Activated naive CD4-positive, alpha-beta T cell treated with anti-CD3 and anti-CD28 coated beads, Interleukin-2, amount 50 U/mL, for 72 hours (primary cell): ENCODE measurements around the gene SRRM3. TPM values are rescaled to one million over a fixed set of nuclear protein-coding genes. Genes with fewer than 3 reads are reported as not detected.
"Not testable (repeated sequence)": the region's sequence is repeated elsewhere in the genome, so short reads cannot be mapped to it uniquely, and the experiment has no call there.

Experiments used
- ATAC-seq, 2 donors: fragments of 150-1000 bp; cut with Tn5 transposase; 2 replicates each; pipeline ENCODE4 v1.10.0; 2021; ENCODE audit warnings: mild to moderate bottlenecking in 2 of 2, moderate library complexity in 2 of 2
- DNase-seq, 2 donors: peaks; one replicate each; pipeline ENCODE4 v3.0.0; 2021 to 2022; ENCODE audit warnings: low spot score in 2 of 2
- H3K27ac Mint-ChIP-seq, 2 donors: one replicate each; pipeline ENCODE4 v1.8.0; 2022; ENCODE audit warnings: mild to moderate bottlenecking in 2 of 2, mixed read lengths in 2 of 2
- H3K36me3 Mint-ChIP-seq, 2 donors: one replicate each; pipeline ENCODE4 v1.8.0; 2022; ENCODE audit warnings: mixed read lengths in 2 of 2
- H3K9me3 Mint-ChIP-seq, 2 donors: one replicate each; pipeline ENCODE4 v1.8.0; 2022; ENCODE audit warnings: mixed read lengths in 2 of 2
- total RNA-seq, 2 donors: library from RNA; stranded (reverse); gene quantifications; one replicate each; pipeline ENCODE4 v1.2.3, GENCODE V29; 2022

SRRM3 gene
- total RNA-seq, 2 donors from 2014 or later = not detected

DNA sequence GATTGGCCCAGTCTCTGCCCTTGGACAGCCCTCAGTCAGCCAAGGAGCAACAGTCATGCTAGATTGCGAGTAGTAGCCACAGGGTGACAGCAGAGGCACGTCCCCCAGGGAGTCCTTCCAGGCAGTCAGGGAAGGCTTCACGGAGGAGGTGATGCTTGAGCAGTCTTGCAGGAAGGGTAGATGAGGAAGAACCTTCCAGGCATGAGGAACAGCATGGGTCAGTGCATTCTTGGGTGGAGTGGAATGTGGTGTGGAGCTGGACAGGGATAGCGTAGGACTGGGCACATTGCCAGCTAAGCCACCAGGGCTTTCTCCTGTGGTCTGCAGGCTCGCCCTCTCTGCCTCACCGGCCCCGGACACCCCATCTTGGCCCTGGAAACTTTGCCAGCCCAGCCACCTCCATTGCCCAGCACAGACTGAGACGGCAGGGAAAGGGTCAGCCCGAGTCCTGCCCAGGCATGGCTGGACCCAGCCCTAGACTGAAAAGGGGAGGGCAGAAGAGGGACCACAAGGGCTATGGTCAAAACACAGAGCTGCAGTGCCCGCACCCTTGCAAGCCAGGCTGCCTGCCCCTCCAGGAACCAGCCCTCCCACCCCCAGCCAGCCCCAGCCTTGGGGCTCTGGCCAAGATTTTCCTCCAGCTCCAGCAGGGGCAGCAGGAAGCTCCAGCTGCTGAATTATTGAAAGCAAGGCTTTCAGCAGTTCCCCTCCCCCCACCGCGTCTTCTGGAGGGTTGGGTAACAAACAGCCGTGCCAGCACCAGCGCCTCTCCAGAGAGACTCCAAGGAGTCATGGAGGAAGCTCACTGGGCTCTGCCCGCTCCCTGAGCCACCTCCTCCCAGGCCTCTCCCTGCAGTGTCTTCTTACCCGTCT lies 18.7 kb downstream of the SRRM3 start:
- DNase-seq = no peak
- Mint-ChIP-seq H3K27ac (no peak overlapping the region), H3K36me3 (no peaks in the 10 kb centered on the region), H3K9me3 (no peaks in the 10 kb centered on the region)
- ATAC-seq = no peak

DNA sequence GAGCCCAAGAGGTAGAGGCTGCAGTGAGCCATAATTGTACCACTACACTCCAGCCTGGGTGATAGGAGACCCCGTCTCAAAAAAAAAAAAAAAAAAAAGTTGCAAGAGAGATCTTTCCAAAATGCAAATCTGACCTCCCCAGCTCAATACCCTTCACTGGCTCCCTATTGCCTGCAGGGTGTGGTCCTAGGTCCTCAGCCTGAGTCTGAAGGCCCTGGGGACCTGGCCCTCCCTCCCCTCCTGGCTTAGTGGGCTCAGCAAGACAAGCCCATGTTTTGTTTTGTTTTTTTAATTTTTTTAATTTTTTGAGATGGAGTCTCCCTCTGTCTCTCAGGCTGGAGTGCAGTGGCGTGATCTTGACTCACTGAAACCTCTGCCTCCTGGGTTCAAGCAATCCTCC lies 20.6 kb downstream of the SRRM3 start:
- no peak for ATAC-seq
- DNase-seq = no peak
- H3K9me3 Mint-ChIP-seq = no peaks in the 10 kb centered on the region
- H3K36me3 Mint-ChIP-seq = no peaks in the 10 kb centered on the region
- H3K27ac Mint-ChIP-seq = no peak overlapping the region

DNA sequence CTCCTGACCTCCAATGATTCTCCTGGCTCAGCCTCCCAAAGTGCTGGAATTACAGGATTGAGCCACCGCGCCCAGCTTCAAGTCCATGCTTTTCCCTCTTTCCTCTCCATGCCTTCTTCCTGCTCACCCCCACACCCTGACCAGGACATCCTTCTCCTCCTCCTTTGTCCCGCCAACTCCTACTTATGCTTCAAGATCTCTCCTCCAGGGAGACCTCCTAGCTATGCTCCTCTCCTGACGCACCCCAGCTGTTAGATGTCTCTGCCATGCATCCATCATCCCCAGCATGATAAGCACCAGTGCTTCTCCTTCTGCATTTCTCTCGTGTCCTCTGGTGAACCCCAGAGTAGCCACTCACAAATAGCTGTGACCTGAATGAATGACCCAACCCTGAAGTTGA lies 21.1 kb downstream of the SRRM3 start:
- no peak for ATAC-seq
- DNase-seq = no peak
- Mint-ChIP-seq H3K27ac (no peak overlapping the region), H3K9me3 (no peaks in the 10 kb centered on the region), H3K36me3 (no peaks in the 10 kb centered on the region)

DNA sequence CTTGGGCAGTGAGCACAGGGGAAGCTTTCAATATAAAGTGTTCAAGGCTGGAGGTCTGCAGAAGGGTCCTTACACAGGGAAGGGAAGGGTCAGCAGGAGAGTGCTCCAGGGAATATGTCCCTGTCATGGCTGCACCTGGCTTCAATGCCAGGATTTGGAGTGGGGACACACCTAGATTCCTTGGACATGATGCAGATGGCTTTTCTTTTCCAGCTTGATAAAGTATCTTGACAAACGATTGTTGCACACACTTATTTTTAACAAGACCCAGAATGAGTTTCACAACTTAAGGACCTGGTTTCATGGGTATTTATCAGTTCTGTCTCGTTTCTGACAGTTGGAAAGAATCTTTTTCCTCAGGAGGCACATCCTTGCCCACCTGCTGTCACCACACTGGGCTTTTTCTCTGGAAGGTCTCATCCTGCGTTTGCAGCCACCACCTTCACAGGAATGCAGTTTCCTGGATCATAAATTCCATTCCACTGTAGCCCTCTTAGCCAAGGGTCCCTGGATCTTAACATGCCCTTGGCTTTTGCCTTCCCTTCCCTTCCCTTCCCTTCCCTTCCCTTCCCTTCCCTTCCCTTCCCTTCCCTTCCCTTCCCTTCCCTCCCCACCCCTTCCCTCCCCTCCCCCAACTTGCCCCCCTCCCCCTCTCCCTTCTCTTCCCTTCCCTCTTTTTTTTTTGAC lies 21.7 kb downstream of the SRRM3 start:
- DNase-seq (no peak), ATAC-seq (no peak)
- no peak overlapping the region for H3K27ac Mint-ChIP-seq
- H3K36me3 Mint-ChIP-seq = no peaks in the 10 kb centered on the region
- H3K9me3 Mint-ChIP-seq = no peaks in the 10 kb centered on the region

DNA sequence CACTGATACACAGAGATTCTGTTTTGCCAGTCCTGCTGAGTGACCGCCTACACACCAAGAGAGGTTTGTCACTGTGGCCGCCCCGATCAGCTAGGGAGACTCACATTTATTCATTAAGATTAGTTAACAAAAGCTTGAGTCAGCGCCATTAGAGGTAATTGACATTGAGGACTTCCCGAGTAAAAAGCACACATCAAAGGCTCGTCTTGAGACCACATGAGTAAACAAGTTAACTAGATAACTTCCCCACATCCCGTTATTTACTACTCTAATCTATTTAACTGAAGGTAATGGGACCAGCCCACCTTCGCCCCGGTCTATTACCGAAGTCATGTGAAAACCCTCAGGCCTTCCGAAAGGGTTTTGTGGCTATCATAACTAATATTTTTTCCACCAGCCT lies 23.0 kb downstream of the SRRM3 start:
- no peaks in the 10 kb centered on the region for H3K9me3 Mint-ChIP-seq
- no peaks in the 10 kb centered on the region for H3K36me3 Mint-ChIP-seq
- no peak overlapping the region for H3K27ac Mint-ChIP-seq
- no peak for DNase-seq
- ATAC-seq = no peak

DNA sequence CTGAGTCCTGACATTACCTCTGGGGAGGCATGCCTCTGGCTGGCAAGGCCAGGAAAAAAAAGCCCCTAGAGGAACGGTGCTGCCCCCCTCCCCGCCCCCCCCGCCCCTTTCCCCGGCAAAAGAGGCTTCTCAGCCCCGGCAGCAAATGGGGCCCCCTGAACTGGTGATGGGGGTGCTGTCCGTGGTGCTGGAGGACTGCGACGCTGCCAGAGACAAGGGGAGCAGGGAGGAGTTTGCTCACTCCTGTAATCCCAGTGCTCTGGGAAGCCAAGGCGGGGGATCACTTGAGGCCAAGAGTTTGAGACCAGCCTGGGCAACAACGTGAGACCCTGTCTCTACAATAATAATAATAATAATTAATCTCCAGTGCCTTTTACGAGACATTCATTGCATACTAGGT lies 23.7 kb downstream of the SRRM3 start:
- Mint-ChIP-seq H3K27ac (no peak overlapping the region), H3K9me3 (no peaks in the 10 kb centered on the region), H3K36me3 (no peaks in the 10 kb centered on the region)
- no peak for ATAC-seq
- DNase-seq = peak in 1 of 2 donors; percentile 25

DNA sequence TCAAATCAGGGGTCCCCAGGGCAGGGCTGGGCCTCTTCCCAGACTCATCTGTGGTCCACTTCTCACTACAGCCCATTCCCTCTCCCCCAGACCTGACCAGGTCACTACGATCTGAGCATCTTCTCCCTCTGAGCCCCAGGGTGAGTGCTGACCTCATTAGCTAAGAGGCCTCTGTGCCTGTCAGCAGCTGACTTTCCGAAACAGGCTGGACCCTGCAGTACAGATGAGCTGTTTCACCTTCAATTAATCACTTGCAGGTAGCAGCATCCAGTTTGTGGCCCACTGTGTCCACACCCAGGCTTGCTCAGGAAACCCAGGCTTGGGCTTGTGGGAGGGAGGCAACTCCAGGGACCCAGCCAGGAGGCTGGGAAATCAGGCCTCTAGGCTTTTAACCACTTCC lies 24.3 kb downstream of the SRRM3 start:
- H3K9me3 Mint-ChIP-seq = no peaks in the 10 kb centered on the region
- ATAC-seq = no peak
- H3K27ac Mint-ChIP-seq = no peak overlapping the region
- no peaks in the 10 kb centered on the region for H3K36me3 Mint-ChIP-seq
- no peak for DNase-seq

DNA sequence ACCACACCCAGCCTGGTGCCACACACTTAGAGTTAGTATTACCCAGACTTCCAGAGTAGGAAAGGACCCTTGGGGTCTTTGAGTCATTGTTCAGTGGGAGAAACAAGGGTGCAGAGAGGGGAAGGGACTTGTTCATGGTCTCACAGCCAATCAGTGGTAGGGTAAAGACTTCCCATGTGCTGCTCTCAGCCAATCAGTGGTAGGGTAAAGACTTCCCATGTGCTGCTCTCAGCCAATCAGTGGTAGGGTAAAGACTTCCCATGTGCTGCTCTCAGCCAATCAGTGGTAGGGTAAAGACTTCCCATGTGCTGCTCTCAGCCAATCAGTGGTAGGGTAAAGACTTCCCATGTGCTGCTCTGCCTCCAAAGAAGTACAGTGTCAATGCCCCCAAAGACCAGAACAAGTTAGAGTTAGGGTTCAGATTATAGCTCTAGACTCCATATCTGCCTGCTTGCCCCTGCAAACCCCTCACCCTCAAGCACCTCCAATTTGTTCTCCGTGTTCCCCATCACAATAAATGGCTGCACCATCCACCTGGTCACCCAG lies 25.3 kb downstream of the SRRM3 start:
- not testable (repeated sequence) for H3K9me3 Mint-ChIP-seq, DNase-seq, H3K27ac Mint-ChIP-seq, ATAC-seq, H3K36me3 Mint-ChIP-seq

DNA sequence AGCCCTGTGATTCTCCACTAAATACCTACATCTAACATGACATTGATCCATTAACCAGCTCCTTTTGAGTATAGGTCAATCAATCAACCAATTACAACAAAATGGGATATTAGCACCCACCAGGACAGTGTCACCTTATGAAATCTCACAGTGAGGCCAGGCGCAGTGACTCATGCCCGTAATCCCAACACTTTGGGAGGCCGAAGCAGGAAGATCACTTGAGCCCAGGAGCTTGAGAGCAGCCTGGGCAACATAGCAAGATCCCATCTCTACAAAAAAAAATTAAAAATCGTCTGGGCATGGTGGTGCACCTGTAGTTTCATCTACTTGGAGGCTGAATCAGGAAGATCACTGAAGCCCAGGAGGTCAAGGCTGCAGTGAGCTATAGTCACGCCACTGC lies 28.5 kb downstream of the SRRM3 start:
- Mint-ChIP-seq H3K9me3 (no peaks in the 10 kb centered on the region), H3K27ac (no peak overlapping the region)
- no peak for ATAC-seq

DNA sequence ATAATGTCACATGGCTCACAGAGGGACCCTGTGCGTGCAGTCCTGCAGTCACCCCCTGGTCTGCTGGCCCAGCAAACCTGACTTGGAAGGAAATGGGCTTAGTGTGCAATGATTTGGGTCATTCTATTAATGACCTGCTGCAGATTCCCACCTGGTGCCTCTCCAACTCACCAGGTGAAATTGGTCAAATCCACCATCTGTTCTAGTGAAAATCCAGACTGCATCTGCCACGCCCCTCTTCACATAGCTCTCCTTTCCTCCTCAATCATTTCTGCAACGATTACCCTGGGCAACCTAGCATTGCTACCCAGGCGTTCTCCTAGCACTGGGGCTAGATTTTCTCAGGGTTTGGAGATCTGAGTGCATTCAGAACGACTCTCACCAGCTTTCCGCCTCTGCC lies 29.4 kb downstream of the SRRM3 start:
- DNase-seq (no peak), ATAC-seq (no peak)
- H3K9me3 Mint-ChIP-seq = no peaks in the 10 kb centered on the region
- H3K36me3 Mint-ChIP-seq = peaks cover 0 to 6% of the 10 kb centered on the region in 2 donors
- H3K27ac Mint-ChIP-seq = no peak overlapping the region

More for the DNA sequence above, 28.5 kb downstream of the SRRM3 start:
- H3K36me3 Mint-ChIP-seq = peaks cover 0 to 6% of the 10 kb centered on the region in 2 donors
- DNase-seq = no peak

DNA sequence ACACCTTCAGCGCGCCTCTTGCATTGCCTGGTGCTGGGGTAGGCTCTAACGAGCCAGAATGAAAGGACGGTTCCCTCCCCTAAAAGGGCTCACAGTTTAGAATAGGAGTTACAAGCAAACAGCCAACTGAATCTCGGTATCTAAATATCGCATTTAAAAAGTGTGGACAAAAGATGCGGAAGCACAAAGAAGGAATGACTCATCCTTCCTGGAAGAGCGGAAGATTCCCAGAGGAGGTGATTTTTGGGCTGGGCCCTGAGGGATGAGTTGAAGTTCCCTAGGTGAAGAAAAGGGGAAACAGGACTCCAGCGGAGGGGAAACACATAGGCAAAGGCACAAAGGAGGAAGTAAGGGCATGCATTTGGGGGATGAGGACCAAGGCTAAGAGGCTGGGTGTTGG lies 29.9 kb downstream of the SRRM3 start:
- Mint-ChIP-seq H3K9me3 (no peaks in the 10 kb centered on the region), H3K27ac (no peak overlapping the region), H3K36me3 (peaks cover 0 to 6% of the 10 kb centered on the region in 2 donors)
- DNase-seq (no peak), ATAC-seq (no peak)

DNA sequence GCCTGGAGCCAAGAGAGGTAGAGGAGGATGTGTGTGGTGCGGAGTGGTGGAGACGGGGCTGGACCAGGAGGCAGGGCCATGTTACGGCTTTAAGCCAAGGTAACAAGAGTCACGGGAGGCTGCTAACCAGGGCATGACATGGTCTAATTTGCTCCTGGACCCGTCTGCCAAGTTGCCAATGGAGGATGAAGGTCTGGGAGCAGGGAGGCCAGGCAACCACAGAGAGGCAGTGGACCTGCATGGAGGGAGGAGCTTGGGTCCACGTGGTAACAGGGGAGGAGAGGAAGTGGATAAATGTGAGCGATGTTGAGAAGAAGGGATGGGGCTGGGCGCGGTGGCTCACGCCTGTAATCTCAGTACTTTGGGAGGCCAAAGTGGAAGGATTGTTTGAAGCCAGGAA lies 31.0 kb downstream of the SRRM3 start:
- no peak for ATAC-seq
- Mint-ChIP-seq H3K36me3 (peaks cover 0 to 6% of the 10 kb centered on the region in 2 donors), H3K9me3 (no peaks in the 10 kb centered on the region), H3K27ac (no peak overlapping the region)
- no peak for DNase-seq

DNA sequence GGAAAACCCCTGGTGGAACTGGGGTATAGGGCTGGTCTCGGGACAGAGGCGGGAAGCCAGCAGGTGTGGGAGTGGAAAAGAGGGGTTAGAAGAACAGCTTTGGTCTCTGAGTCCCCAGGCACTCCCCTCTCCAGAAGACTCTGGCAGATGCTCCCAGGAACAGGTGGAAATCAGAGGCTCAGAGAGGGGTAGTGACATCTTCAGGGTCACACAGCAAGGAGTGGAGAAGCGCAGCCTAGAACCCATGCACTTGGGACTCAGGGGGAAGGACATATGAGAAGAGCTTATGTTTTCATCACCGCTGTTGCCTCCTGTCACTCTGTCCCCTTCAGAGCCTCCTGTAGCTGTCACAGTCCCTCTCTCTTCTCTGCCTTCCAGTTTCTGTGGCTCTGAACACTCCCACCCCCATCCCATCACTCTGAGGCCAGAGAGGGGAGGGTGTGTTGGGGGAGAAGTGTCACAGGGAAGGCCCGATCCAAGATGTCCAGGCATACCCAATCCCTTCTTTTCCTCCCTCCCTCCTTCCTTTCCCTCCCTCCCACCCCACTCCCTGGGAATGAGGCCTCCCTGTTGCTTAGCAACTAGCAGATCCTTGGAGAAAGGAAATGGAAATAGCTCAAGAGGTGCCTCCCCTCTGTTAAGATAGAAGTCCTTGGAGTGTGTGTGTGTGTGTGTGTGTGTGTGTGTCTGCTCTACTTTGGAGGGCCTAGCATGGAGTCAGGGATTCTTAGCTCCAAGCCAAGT lies 32.0 kb downstream of the SRRM3 start:
- DNase-seq = no peak
- peaks cover 0 to 6% of the 10 kb centered on the region in 2 donors for H3K36me3 Mint-ChIP-seq
- H3K9me3 Mint-ChIP-seq = no peaks in the 10 kb centered on the region
- ATAC-seq = no peak
- H3K27ac Mint-ChIP-seq = no peak overlapping the region

DNA sequence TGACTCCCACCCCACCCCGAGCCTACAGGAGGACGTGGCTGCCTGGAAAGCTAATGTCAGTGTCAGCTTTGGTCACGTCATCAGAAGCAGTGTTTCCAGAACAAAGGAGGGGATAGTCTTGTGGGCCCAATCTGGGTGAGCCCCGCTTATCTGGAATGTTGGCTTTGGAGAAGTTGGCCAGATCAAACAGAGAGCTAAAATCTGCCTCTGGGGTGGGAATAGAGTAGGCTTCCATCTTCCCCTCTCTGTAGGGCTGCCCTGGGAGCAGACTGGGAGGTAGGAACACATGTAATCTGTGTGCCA lies 32.5 kb downstream of the SRRM3 start:
- DNase-seq (no peak), ATAC-seq (no peak)
- no peaks in the 10 kb centered on the region for H3K9me3 Mint-ChIP-seq
- no peak overlapping the region for H3K27ac Mint-ChIP-seq
- peaks cover 0 to 6% of the 10 kb centered on the region in 2 donors for H3K36me3 Mint-ChIP-seq

DNA sequence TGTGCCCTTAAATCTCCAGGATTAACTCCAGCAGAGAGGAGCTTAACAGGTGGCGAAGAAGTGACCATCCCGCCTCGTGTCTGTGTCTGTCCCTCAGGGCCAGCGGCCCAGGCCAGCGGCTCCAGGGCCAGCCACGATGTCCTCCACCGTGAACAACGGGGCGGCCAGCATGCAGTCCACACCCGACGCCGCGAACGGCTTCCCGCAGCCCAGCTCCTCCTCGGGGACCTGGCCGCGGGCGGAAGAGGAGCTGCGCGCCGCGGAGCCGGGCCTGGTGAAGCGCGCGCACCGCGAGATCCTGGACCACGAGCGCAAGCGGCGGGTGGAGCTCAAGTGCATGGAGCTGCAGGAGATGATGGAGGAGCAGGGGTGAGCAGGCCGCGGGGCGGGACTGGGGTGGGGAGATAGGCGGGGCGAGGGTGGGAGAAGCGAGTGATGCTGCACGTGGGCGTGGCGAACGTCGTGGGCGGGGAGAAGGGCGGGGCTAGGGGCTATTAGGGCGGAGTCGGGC lies 33.3 kb downstream of the SRRM3 start:
- Mint-ChIP-seq H3K27ac (no peak overlapping the region), H3K36me3 (peaks cover 0 to 6% of the 10 kb centered on the region in 2 donors)
- peak in 1 of 2 donors; percentile 88 for DNase-seq

DNA sequence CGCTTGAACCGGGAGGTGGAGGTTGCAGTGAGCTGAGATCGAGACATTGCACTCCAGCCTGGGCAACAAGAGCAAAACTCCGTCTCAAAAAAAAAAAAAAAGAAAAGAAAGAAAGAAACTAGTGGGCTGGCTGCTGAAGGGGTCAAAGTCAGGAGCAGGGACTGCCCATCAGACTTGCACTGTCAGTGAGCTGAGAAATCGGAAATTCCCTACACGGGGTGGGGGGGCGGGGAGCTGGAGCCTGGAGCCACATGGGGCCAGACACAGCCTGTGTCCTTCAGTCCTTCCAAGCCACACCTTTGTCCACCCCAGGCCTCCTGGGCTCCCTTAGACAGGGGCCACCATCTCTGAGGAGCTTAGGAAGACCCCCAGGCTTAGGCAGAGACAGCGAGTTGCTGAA lies 34.5 kb downstream of the SRRM3 start:
- Mint-ChIP-seq H3K9me3 (no peaks in the 10 kb centered on the region), H3K27ac (peak overlapping the region in 1 of 2 donors; percentile 26), H3K36me3 (peaks cover 0 to 6% of the 10 kb centered on the region in 2 donors)
- no peak for ATAC-seq
- no peak for DNase-seq

More for the DNA sequence above, 33.3 kb downstream of the SRRM3 start:
- peak; percentile 92 to 99 for ATAC-seq
- H3K9me3 Mint-ChIP-seq = no peaks in the 10 kb centered on the region

DNA sequence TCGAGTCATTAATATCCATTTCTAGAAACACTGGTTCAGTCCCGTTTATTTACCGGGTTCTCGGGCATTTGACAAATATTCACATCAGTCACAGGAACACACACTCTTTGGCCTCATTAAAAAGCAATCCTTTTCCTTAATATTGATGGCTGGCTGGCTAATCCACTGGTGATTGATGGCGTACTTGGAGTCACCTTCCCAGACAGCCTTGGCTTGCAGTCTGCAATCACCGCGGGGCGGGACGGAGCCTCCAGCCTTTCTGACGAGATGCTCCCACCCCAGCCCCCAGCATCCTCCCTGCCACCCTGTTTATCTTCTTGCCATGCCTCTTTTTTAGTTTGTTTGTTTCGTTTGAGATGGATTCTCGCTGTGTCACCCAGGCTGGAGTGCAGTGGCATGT lies 36.6 kb downstream of the SRRM3 start:
- ATAC-seq (no peak), DNase-seq (no peak)
- Mint-ChIP-seq H3K9me3 (no peaks in the 10 kb centered on the region), H3K36me3 (peaks cover 0 to 6% of the 10 kb centered on the region in 2 donors), H3K27ac (no peak overlapping the region)
